ENCODE results near the gene KLK6.

The KLK6 gene

DNA sequence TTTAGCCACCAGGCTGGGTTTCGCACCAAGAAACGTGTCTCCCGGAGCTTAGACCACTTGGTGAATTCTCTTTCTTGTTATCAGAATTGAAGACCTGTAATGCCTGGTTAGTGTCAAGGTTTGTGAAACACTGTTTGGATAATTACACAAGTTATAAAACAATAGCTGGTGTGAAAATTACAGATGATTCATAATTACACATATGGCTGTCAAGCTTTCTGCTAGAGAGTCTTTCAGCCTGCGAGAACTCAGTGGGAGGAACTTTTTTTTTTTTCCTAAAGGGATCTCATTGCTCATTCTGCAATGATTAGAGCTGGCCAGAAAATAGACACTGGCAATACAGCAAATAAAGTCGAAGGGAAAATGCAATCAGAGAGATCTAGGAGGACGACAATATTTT lies 44.8 kb downstream of the KLK6 start:
- TF ChIP-seq, protein P1, sequence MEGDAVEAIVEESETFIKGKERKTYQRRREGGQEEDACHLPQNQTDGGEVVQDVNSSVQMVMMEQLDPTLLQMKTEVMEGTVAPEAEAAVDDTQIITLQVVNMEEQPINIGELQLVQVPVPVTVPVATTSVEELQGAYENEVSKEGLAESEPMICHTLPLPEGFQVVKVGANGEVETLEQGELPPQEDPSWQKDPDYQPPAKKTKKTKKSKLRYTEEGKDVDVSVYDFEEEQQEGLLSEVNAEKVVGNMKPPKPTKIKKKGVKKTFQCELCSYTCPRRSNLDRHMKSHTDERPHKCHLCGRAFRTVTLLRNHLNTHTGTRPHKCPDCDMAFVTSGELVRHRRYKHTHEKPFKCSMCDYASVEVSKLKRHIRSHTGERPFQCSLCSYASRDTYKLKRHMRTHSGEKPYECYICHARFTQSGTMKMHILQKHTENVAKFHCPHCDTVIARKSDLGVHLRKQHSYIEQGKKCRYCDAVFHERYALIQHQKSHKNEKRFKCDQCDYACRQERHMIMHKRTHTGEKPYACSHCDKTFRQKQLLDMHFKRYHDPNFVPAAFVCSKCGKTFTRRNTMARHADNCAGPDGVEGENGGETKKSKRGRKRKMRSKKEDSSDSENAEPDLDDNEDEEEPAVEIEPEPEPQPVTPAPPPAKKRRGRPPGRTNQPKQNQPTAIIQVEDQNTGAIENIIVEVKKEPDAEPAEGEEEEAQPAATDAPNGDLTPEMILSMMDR (IDR thresholded peaks at IDR 0.05), result no peak
- no peak overlapping the region for H3K4me3 ChIP-seq
- DNase-seq (ENCODE audit: low spot score), result no peak
- no peak overlapping the region for H3K27ac ChIP-seq

DNA sequence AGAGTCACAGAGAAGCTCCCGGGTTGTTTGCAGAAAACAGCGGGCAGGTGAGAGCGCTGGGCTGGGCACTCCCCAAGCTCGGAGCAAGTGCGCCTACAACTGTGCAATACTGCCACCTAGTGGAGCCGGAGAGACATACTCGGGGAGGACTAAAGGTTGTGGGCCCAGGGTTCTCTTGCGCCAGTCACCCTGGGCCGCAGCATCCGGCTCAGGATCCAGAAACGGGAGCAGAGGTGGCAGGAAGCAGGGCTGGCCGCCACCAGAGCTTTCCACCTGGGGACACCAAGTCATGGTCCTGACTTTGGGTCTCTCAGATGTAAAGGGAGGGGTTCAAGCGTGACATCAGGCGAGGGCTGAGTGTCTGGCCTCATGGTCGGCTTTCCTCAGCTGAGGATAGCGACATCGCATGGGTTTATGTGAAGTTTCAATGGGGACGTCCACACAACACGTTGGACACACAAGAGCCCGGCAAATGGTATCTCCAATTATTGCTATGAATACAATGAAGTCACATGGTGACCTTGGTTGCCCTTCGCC lies 47.0 kb downstream of the KLK6 start:
- Histone ChIP-seq H3K4me3 (no peak overlapping the region), H3K27ac (no peak overlapping the region)
- TF ChIP-seq, protein P1 (IDR thresholded peaks at IDR 0.05), result peak; percentile 69
- no peak for DNase-seq (ENCODE audit: low spot score)

DNA sequence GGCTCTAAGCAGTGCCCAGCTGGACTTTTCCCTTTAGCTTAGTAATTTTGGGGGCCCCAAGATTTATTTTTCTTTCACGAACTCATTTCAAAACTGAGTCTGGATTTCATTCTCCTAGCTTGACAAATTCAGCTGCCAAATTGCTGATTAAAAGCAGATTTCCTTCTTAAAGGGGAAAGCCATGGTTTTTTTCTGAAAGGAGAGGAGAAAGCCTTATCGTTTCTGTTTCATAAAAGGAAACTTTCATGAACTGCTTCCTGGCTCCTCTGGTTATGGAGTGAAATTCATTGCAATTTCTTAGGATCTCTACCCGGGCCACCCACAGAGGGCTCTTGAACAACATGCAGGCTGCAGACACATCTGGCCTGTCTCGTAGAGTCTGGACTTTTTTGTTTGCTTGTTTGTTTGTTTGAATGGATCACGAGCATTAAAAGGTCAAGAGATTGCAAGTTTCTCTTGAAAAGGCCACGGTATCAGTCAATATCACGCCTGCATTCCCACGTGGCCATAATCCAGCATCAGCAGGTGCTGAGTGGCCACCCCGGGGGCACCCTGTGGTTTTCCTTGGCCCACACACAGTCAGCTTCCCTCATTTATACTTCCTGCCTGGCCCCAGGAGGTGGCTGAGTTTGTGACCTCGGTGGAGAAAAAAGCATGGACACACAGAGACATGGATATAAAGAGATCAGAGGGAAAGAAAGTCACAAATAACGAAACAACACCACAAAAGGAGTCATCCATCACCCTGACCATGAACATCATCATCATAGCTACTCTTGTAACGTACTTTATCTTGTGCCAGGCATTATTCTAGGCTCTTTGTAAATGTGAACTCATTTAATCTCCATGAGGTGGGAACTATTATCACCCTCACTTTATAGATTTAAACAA lies 47.7 kb downstream of the KLK6 start:
- no peak overlapping the region for H3K27ac ChIP-seq

DNA sequence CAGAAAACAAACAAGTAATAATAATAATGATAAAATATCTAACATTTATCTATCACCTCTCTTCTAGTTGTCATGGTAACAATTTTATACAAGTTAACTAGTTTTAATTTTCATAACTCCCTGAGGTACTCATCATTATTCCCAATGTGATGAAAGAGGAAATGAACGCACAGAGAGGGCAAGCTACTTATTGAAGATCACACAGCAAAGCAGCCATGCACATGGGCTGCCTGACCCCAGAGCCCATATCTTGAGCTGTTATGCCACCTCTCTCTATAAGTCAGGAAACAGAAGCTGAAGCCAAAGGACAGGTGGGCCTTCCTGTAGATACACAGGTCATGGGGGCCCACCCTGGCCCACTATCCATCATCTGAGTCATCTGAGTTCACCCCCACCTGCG lies 53.3 kb downstream of the KLK6 start:
- H3K4me3 ChIP-seq, result no peak overlapping the region

More for the DNA sequence above, 47.7 kb downstream of the KLK6 start:
- H3K4me3 ChIP-seq, result no peak overlapping the region
- TF ChIP-seq, protein P1 (IDR thresholded peaks at IDR 0.05), result no peak
- DNase-seq (ENCODE audit: low spot score), result no peak

DNA sequence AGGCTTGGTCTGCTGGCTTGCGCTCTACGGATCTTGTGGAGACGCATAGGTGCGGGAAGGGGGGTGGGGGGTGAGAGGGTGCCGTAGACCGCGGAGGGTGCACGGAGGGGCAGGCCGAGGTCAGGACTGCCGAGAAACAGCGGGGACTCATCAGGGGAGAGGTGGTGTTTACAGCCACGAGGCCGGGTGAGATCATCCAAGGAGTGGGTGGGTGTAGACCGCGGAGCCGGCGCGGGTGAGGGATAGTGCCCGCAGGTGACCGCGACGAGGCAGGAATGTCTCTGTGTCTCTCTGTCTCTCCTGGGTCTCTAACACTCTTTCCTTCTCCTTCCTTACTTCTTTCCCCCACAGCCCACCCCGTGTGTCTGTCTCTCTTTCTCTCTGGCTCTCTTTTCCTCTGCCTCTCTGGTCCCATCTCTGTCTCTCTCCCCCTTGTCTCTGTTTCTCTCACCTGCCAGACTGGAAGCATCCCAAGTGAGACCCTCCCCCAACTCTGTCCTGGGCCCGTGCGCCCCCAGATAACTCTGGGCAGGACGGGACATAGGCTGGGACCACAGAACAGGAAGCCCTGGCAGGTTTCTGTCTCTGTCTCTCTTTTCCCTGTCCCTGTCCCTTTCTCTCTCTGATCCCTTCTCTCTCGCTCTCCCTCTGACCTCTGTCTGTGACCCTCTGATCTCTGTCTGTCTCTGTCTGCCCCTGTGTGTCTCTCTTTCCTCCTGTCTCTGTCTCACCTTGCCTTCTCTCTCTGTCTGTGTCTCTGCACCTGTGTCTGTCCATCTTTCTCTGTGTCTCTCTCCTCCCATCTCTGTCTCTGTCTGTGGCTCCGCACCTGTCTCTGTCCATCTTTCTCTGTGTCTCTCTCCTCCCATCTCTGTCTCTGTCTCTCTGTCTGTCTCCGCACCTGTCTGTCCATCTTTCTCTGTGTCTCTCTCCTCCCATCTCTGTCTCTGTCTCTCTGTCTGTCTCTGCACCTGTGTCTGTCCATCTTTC lies 56.4 kb downstream of the KLK6 start:
- DNase-seq (ENCODE audit: low spot score), result no peak
- Histone ChIP-seq H3K27ac (no peak overlapping the region), H3K4me3 (no peak overlapping the region)
- TF ChIP-seq, protein P1 (IDR thresholded peaks at IDR 0.05), result no peak

More for the DNA sequence above, 53.3 kb downstream of the KLK6 start:
- no peak for DNase-seq (ENCODE audit: low spot score)
- no peak overlapping the region for H3K27ac ChIP-seq
- TF ChIP-seq, protein P1 (IDR thresholded peaks at IDR 0.05), result no peak

DNA sequence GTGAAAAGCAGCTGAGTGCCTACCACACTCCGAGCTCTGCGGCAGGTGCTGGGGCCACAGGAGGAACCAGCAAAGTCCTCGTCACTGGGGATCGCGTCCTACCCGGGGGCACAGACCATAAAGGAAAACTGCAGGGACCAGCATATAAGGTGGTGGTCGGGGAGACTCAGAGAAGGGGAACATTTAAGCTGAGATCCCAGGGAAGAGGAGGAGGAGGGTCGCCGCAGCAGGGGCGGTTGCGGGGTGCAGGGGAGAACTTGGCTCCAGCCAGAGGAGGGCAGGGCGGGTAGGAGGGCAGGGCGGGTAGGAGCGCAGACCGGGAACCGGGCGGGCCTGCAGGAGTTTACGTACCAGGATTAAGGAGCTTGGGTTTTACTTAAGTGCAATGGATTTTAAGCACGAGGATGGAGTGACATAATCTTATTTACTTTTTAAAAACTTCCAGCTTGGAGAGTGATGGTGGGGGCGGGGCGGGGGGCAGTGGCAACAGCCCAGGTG lies 57.2 kb downstream of the KLK6 start:
- DNase-seq (ENCODE audit: low spot score), result no peak
- Histone ChIP-seq H3K4me3 (no peak overlapping the region), H3K27ac (no peak overlapping the region)
- TF ChIP-seq, protein P1 (IDR thresholded peaks at IDR 0.05), result no peak
